DMS 273 treated with DMSO at 0.1 percent for 48 hours (cell line): Measurements from ENCODE around the gene RNASE13.
"Not testable (repeated sequence)": the region's sequence is repeated elsewhere in the genome, so short reads cannot be mapped to it uniquely, and the experiment has no call there.

Source experiments
- DNase-seq: peaks from one replicate; lab custom pipeline; 2025; lab: John Stamatoyannopoulos, UW

RNASE13 gene

GRCh38 chr14:21022686-21023085 is 11.9 kb downstream of the RNASE13 start:
- no peak for DNase-seq

GRCh38 chr14:21020977-21021545 is 13.5 kb downstream of the RNASE13 start:
- DNase-seq, result no peak

DNA sequence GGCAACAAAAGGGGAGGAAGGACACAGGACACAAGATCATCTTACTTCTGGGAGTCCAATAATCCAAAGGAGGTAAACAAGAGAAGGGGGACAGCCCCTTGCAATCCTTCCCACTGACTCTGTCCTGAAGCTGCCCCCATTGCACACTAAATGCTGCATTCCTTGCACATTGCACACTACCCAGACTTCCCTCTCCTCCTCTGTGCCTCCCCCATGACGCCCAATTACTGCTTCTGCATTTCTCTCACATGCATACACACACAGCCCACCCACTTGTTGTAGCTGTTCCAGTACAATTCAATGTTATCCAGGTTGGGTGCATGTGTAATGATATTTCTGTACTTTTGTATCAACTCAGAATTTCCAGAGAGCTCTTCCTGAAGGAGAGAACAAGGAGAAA is 15.2 kb downstream of the RNASE13 start:
- no peak for DNase-seq

DNA sequence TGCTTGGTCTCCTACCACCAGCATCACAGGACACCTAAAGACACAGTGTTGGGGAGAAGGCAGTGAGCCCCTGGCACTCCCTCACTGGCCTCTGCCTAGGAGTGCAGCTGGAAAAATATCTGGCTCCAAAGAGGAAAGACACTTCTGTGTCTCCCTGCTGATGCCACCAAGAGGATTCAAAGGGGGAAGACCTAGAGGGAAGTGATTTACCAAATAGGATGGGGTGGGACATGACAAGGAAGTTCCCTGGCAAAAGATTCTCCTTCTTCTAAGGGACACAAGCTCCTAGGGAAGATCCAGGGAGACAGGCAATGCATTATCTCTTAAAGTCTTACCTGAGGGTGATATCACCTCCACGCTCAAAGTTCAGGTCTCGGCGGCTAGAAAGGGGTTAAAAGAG is 15.8 kb downstream of the RNASE13 start:
- DNase-seq, result no peak

GRCh38 chr14:21018286-21018685 is 16.3 kb downstream of the RNASE13 start:
- DNase-seq, result no peak

DNA sequence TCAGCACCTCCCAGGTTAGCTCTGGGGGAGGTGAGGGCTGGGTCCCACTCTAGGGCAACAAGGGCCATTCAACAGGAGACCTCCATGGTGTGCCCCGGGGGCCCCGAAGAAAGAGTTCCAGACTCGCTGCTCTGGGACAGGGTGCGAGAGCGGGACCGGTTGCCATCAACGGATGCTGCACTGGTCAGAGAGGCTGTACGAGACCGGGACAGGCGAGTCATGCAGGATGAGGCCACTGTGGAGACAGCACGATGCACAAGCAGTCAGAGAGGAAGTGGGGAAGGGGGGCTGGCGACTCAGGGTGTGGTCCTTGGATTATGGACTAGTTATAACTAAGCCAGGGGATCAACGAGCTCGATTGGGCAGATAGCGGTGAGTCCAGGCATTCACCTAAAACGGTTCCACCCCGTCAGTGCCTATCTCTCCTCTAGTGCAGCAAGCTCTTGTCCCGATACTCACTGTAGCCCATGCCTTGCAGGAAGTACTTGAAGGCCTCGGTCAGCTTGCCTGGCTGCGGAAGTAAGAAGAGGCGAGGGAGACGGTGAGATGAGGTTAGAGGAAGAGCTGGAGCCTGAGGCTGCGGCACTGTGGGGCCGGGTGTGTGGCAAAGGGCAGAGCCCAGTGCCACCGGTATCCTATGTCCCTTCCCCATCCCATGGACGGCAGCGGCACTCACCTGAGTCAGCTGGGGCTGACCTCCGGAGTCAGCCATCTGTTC is 16.9 kb downstream of the RNASE13 start:
- no peak for DNase-seq

DNA sequence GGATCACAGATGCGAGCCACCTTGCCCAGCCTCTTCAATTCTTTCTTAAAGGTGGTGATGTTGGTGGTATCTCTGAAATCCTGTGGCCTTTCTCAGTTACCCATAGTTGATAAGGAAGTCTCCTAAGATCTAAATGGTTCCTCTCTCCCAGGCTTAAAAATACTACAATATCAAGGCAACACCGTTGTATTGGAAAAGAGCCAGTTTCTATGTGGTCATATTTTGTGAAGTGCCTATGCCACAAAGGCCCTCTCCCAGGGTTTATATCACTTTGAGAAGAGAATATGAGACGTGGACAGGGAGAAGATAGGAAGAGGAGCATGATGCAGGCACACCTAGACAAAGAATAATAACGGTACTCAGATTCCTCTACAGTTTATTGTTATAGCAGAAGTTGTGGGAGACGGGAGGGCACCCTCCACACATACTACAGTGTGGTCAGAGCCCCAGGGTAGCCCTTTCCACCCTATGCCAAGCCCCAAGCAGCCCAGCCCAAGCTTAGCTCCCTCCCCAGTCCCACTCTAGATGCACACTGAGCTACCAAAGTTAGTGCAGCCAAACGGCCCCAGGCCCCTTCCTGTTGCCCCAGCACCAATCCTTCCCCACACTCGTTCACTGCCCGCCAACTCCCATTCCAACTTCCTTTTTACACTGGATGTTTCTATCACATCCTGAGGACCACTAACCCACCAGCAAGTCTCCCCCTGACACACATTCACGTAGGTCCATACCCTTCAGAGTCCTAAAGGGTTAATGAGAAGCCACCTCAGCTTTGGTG is 18.0 kb downstream of the RNASE13 start:
- DNase-seq, result no peak

- DNase-seq, result no peak
Observed at GRCh38 chr14:21015312-21015711, 19.3 kb downstream of the RNASE13 start.

GRCh38 chr14:21014761-21015190 is 19.8 kb downstream of the RNASE13 start:
- peak; percentile 64 for DNase-seq

GRCh38 chr14:21011136-21011535 is 23.5 kb downstream of the RNASE13 start:
- no peak for DNase-seq

GRCh38 chr14:21009721-21010120 is 24.9 kb downstream of the RNASE13 start:
- not testable (repeated sequence) for DNase-seq

- no peak for DNase-seq
Observed at GRCh38 chr14:21003788-21004346, 30.7 kb downstream of the RNASE13 start.

GRCh38 chr14:21001218-21001617 is 33.4 kb downstream of the RNASE13 start:
- no peak for DNase-seq

GRCh38 chr14:20999591-20999990 is 35.0 kb downstream of the RNASE13 start:
- DNase-seq, result no peak

- DNase-seq, result no peak
Observed at GRCh38 chr14:20998674-20999366, 35.8 kb downstream of the RNASE13 start, which contains the start of gene SLC39A2. TSS of gene SLC39A2 (plus strand) at chr14:20999293. CDS start at chr14:20999447, 154 bp downstream.

DNA sequence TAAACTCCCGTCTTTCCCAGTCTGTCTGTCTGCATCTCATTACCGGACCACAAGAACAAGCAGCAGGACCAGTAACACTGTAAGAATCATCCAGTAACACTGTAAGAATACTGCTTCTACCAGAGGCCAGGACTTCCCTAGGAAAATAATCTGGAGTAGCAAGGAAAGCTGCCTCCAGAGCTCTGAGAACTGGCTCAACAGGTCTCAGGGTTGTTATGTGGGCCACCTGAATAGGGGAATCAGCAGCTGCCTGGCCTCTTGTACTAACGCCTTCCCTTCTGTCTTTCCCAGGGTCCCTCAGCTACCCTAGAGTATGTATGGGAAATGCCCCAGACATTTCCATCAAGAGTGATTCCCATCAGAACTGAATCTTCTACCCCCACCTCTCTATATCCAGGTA is 36.5 kb downstream of the RNASE13 start:
- DNase-seq, result no peak

GRCh38 chr14:20997564-20997963 is 37.0 kb downstream of the RNASE13 start:
- no peak for DNase-seq

- DNase-seq, result no peak
Observed at GRCh38 chr14:20997115-20997514, 37.5 kb downstream of the RNASE13 start.

DNA sequence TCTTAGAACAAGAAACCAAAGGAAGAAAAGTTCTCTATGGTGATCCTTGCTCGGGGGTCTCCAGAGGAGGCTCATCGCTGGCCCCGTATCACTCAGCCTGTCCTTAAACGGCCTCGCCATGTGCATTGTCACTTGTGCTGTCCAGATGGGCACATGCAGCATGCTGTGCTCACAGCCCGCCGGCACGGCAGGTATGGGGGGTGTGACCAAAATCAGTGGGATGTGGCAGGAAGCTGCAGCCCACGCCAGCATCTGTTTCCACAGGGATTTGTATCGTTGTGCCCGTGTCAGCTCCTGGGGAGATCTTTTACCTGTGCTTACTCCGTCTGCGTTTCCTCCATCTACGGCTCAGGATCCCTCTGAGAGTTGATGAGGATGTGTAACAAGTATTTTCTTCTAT is 38.1 kb downstream of the RNASE13 start:
- DNase-seq, result no peak

- peak; percentile 97 for DNase-seq
Observed at GRCh38 chr14:20989787-20990600, 44.6 kb downstream of the RNASE13 start, which contains the start of gene METTL17. TSS of gene METTL17 (plus strand) at chr14:20989980. CDS start at chr14:20990003, 23 bp downstream.

- no peak for DNase-seq
Observed at GRCh38 chr14:20989471-20989786, 45.2 kb downstream of the RNASE13 start.
